ENCODE results near the gene EXOC6B.

- no peak for TF ChIP-seq CTCF (IDR thresholded peaks at IDR 0.05)
- no peak for TF ChIP-seq POLR2A (IDR thresholded peaks at IDR 0.05)
- TF ChIP-seq POLR2AphosphoS5 (IDR thresholded peaks at IDR 0.05), result no peak
These were observed 430.7 kb downstream of the EXOC6B start for GRCh38 chr2:72395096-72395495.

All from suprapubic skin (tissue), 4 donors.